Activated CD8-positive, alpha-beta T cell treated with anti-CD3 and anti-CD28 coated beads for 36 hours (primary cell): Measurements from ENCODE around the gene TNKS1BP1. TPM values are rescaled to one million over a fixed set of nuclear protein-coding genes. Genes with fewer than 3 reads are reported as not detected.

ENCODE experiments used
- ATAC-seq: fragments of 200-7000 bp; cut with Tn5 transposase; one replicate; pipeline ENCODE4 v1.10.0; 2021; ENCODE audit warnings: mild to moderate bottlenecking, moderate library complexity
- CTCF ChIA-PET: fragments of 350-600 bp; sonication (Branson Sonifier 250); formaldehyde crosslinking; loops from one replicate; lab custom pipeline; 2021; ENCODE audit warnings: antibody characterized with exemption; lab: Charles Lee
- POLR2A ChIA-PET: fragments of 350-600 bp; sonication (Branson Sonifier 250); formaldehyde crosslinking; loops from one replicate; lab custom pipeline; 2021; ENCODE audit warnings: antibody characterized with exemption; lab: Charles Lee
- DNase-seq: peaks from one replicate; pipeline ENCODE4 v3.0.0-alpha.2; 2020
- H3K27ac Mint-ChIP-seq: one replicate; pipeline ENCODE4 v1.8.0; 2021; ENCODE audit warnings: mild to moderate bottlenecking, mixed read lengths
- H3K27me3 Mint-ChIP-seq: one replicate; pipeline ENCODE4 v1.8.0; 2021; ENCODE audit warnings: mixed read lengths
- H3K36me3 Mint-ChIP-seq: one replicate; pipeline ENCODE4 v1.8.0; 2021; ENCODE audit warnings: low read depth, mixed read lengths
- H3K4me1 Mint-ChIP-seq: one replicate; pipeline ENCODE4 v1.8.0; 2021; ENCODE audit warnings: low read depth, mixed read lengths
- H3K4me3 Mint-ChIP-seq: one replicate; pipeline ENCODE4 v1.8.0; 2021; ENCODE audit warnings: mild to moderate bottlenecking, moderate library complexity, mixed read lengths
- H3K9me3 Mint-ChIP-seq: one replicate; pipeline ENCODE4 v1.8.0; 2021; ENCODE audit warnings: mixed read lengths
- intact Hi-C: fragments of 100-400 bp; cut with micrococcal nuclease; formaldehyde crosslinking; loops from one replicate; pipeline ENCODE4 v1.10.0; 2022
- total RNA-seq, 2 experiments: library from RNA; stranded (reverse); gene quantifications; one replicate each; pipeline ENCODE4 v1.2.3, GENCODE V29; 2021
- TF ChIP-seq, protein P1 (sequence below): fragments of 200-600 bp; IDR thresholded peaks from one replicate; pipeline ENCODE4 v1.8.0; 2022; ENCODE audit warnings: antibody characterized with exemption, mild to moderate bottlenecking

The TNKS1BP1 gene
- total RNA-seq, 2 experiments from 2014 or later, result 18.4 to 23.2 TPM

- Mint-ChIP-seq H3K4me3 (no peak overlapping the region), H3K4me1 (no peaks in the 10 kb centered on the region), H3K27ac (no peak overlapping the region), H3K36me3 (peaks cover 26% of the 10 kb centered on the region), H3K9me3 (no peaks in the 10 kb centered on the region), H3K27me3 (no peaks in the 10 kb centered on the region)
- no peak for DNase-seq
- CTCF ChIA-PET, result interaction anchor here (1.4 to 1.5 kb wide), 2 partner anchors 28 to 56 kb away, joined by 3 read pairs; no protein-coding TSS in a partner anchor
- ATAC-seq, result no peak
- TF ChIP-seq, protein P1, sequence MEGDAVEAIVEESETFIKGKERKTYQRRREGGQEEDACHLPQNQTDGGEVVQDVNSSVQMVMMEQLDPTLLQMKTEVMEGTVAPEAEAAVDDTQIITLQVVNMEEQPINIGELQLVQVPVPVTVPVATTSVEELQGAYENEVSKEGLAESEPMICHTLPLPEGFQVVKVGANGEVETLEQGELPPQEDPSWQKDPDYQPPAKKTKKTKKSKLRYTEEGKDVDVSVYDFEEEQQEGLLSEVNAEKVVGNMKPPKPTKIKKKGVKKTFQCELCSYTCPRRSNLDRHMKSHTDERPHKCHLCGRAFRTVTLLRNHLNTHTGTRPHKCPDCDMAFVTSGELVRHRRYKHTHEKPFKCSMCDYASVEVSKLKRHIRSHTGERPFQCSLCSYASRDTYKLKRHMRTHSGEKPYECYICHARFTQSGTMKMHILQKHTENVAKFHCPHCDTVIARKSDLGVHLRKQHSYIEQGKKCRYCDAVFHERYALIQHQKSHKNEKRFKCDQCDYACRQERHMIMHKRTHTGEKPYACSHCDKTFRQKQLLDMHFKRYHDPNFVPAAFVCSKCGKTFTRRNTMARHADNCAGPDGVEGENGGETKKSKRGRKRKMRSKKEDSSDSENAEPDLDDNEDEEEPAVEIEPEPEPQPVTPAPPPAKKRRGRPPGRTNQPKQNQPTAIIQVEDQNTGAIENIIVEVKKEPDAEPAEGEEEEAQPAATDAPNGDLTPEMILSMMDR, result no peak
- intact Hi-C loops, result no loop called here
- POLR2A ChIA-PET, result interaction anchor here (0.7 kb wide), 1 partner anchor 8 kb away, joined by 3 read pairs; no protein-coding TSS in a partner anchor
These were observed 19.2 kb downstream of the TNKS1BP1 start for GRCh38 chr11:57305523-57305922.

- no peak for DNase-seq
- TF ChIP-seq, protein P1, result no peak
- ChIA-PET POLR2A (interaction anchor here (0.8 kb wide), 1 partner anchor 9 kb away, joined by 3 read pairs; no protein-coding TSS in a partner anchor), CTCF (interaction anchor here (1.0 kb wide), 1 partner anchor 55 kb away, joined by 3 read pairs; no protein-coding TSS in a partner anchor)
- Mint-ChIP-seq H3K36me3 (peaks cover 34% of the 10 kb centered on the region), H3K4me3 (no peak overlapping the region), H3K4me1 (no peaks in the 10 kb centered on the region), H3K9me3 (peaks cover 6% of the 10 kb centered on the region), H3K27me3 (no peaks in the 10 kb centered on the region), H3K27ac (no peak overlapping the region)
- intact Hi-C loops, result no loop called here
- no peak for ATAC-seq
These were observed 20.7 kb downstream of the TNKS1BP1 start for GRCh38 chr11:57303990-57304579.

DNA sequence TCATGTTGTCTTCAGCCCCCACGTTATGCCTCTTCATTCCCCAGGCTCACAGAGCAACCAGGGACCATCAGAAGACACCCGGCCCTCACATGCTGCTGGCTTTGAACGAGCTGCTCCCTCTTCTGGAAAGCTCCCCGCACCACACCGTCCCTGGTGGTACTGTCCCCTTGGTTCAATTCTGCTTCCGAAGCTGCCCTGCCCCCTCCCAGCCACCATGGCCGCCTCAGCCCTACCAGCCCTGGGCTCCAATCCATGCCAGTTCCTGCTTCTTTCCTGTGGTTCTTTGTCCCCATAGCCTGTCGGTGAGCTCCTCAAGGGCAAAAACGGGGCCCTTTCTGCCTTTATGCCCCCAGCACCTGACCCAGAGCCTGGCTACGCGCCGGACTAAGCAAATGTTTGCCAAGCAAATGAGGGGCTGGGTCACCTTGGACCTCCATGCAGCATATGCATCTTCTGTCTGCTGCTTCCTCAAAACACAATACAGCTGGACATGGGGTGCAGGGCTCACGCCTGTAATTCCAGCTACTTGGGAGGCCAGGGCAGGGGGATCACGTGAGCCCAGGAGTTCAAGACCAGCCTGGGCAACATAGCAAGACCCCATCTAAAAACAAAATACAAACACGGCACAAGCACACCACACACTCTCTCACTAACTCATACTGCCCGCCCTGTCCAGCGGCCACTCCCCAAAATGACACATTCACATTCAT is 21.3 kb downstream of the TNKS1BP1 start:
- no peaks in the 10 kb centered on the region for H3K27me3 Mint-ChIP-seq
- no peak overlapping the region for H3K27ac Mint-ChIP-seq
- no peak overlapping the region for H3K4me3 Mint-ChIP-seq
- TF ChIP-seq, protein P1, result no peak
- H3K9me3 Mint-ChIP-seq, result peaks cover 7% of the 10 kb centered on the region
- ChIA-PET CTCF (interaction anchor here (1.0 kb wide), 1 partner anchor 54 kb away, joined by 3 read pairs; no protein-coding TSS in a partner anchor), POLR2A (interaction anchor here (0.8 kb wide), 1 partner anchor 10 kb away, joined by 3 read pairs; no protein-coding TSS in a partner anchor)
- intact Hi-C loops, result no loop called here
- no peaks in the 10 kb centered on the region for H3K4me1 Mint-ChIP-seq
- peaks cover 39% of the 10 kb centered on the region for H3K36me3 Mint-ChIP-seq
- ATAC-seq (no peak), DNase-seq (no peak)

DNA sequence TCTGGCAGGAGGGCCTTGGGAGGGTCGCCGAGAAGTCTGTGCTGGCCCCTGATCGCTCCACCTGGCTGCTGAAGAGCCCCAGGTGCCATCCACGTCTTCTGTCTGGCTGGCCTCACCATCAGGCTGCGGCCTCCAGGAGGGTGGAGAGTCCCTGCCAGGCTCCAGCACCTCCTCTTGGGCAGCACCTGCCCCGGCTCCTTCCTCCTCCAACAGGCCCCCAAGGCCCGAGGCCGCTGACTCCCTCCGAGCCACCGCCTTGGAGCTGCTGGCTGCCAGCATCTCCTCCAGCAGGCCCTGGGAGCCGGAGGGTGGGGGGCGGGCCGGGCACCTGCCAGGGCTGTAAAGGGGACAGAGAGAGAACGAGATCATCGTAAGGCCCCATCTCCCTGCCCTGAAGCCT is 22.3 kb downstream of the TNKS1BP1 start:
- Mint-ChIP-seq H3K9me3 (peaks cover 7% of the 10 kb centered on the region), H3K27ac (no peak overlapping the region), H3K4me3 (no peak overlapping the region), H3K36me3 (peaks cover 44% of the 10 kb centered on the region), H3K4me1 (no peaks in the 10 kb centered on the region), H3K27me3 (no peaks in the 10 kb centered on the region)
- ATAC-seq (no peak), DNase-seq (no peak)
- ChIA-PET POLR2A (interaction anchor here (0.6 kb wide), 1 partner anchor 442 kb away, joined by 4 read pairs; no protein-coding TSS in a partner anchor), CTCF (no interaction called here)
- intact Hi-C loops, result no loop called here
- TF ChIP-seq, protein P1, result no peak
